GM12878 (cell line): ENCODE measurements around the gene PDXP. TPM values are rescaled to one million over a fixed set of nuclear protein-coding genes. Genes with fewer than 3 reads are reported as not detected.

ENCODE experiments used
- ATAC-seq: fragments of 200-7000 bp; cut with Tn5 transposase; 3 replicates; pipeline ENCODE4 v1.9.1; 2020; ENCODE audit warnings: mild to moderate bottlenecking, moderate library complexity
- BruUV-seq: library from RNA; stranded (reverse); fragments of 400-500 nt; replicated peaks from 2 replicates; lab custom pipeline; 2021; lab: Mats Ljungman, UMichigan
- CTCF ChIA-PET: fragments of 300-600 bp; sonication (Branson Sonifier 250); formaldehyde crosslinking; extraction: SDS; loops from one replicate; lab custom pipeline; 2021; ENCODE audit warnings: inconsistent platforms; lab: Yijun Ruan, JAX
- POLR2A ChIA-PET: fragments of 350-600 bp; formaldehyde crosslinking; extraction: SDS; loops from one replicate; lab custom pipeline; 2021; ENCODE audit warnings: inconsistent platforms; lab: Charles Lee
- RAD21 ChIA-PET: fragments of 300-600 bp; sonication (Branson Sonifier 250); formaldehyde crosslinking; loops from one replicate; lab custom pipeline; 2023; ENCODE audit warnings: antibody characterized with exemption; ENCODE audit not compliant: unreplicated experiment; lab: Charles Lee
- SMC1A ChIA-PET: fragments of 300-600 bp; sonication (Branson Sonifier 250); formaldehyde crosslinking; loops from one replicate; lab custom pipeline; 2023; ENCODE audit not compliant: unreplicated experiment, uncharacterized antibody; lab: Charles Lee
- DNase-seq: peaks from one replicate; pipeline ENCODE4 v3.0.0-alpha.2; 2011; ENCODE audit warnings: low read depth, low spot score
- FAIRE-seq: peaks from 3 replicates; lab custom pipeline; 2011; peaks lifted over from hg19 to GRCh38; lab: Jason Lieb, UNC
- H2AFZ ChIP-seq: 2 replicates; pipeline ENCODE4 v1.6.0; 2011; ENCODE audit warnings: low read depth, low read length, control low read depth; ENCODE audit not compliant: control insufficient read depth
- H3K27ac ChIP-seq: 2 replicates; pipeline ENCODE4 v1.5.1; 2011; ENCODE audit warnings: control low read depth; ENCODE audit not compliant: control insufficient read depth, insufficient read depth
- H3K27me3 ChIP-seq, 2 experiments: replicated peaks in 1 of 2; 2 replicates each; pipeline versions ENCODE4 v1.6.0 to v1.6.1; 2011; ENCODE audit warnings: low read length in 1 of 2; ENCODE audit not compliant: control insufficient read depth in 2 of 2, insufficient read depth in 2 of 2
- H3K36me3 ChIP-seq, 2 experiments: 2 replicates each; pipeline ENCODE4 v1.5.1; 2011; ENCODE audit warnings: low read length in 1 of 2; ENCODE audit not compliant: control insufficient read depth in 2 of 2, insufficient read depth in 2 of 2
- H3K4me1 ChIP-seq: 2 replicates; pipeline ENCODE4 v1.6.1; 2011; ENCODE audit warnings: mild to moderate bottlenecking, low read length, moderate library complexity, mixed read lengths; ENCODE audit not compliant: control insufficient read depth, insufficient read depth
- H3K4me2 ChIP-seq: 2 replicates; pipeline ENCODE4 v1.6.0; 2011; ENCODE audit warnings: control low read depth; ENCODE audit not compliant: control insufficient read depth, insufficient read depth
- H3K4me3 ChIP-seq: fragments of 200-600 bp; sonication (generic); 2 replicates; pipeline ENCODE4 v1.5.1; 2016
- H3K79me2 ChIP-seq: 2 replicates; pipeline ENCODE4 v1.6.0; 2011; ENCODE audit warnings: low read length; ENCODE audit not compliant: control insufficient read depth, insufficient read depth
- H3K9ac ChIP-seq: 2 replicates; pipeline ENCODE4 v1.8.0; 2011; ENCODE audit warnings: low read length, control low read depth, mixed read lengths; ENCODE audit not compliant: control insufficient read depth, insufficient read depth
- H3K9me3 ChIP-seq: replicated peaks from 3 replicates; pipeline ENCODE4 v1.5.1; 2011; ENCODE audit warnings: mild to moderate bottlenecking, low read length; ENCODE audit not compliant: control insufficient read depth, insufficient read depth
- H4K20me1 ChIP-seq: 2 replicates; pipeline ENCODE4 v1.6.0; 2011; ENCODE audit not compliant: control insufficient read depth, insufficient read depth
- BHLHE40 ChIP-seq, 2 experiments: fragments of 450-650 bp in 1 of 2; IDR thresholded peaks; 2 replicates each; pipeline ENCODE4 v1.6.1; 2011 to 2017; ENCODE audit warnings: low read depth in 2 of 2, borderline replicate concordance in 1 of 2, improper control_type of control experiment in 1 of 2, low read length in 1 of 2, mild to moderate bottlenecking in 1 of 2
- CUX1 ChIP-seq: IDR thresholded peaks from 2 replicates; pipeline ENCODE4 v1.6.1; 2012; ENCODE audit warnings: improper control_type of control experiment, low read depth, low read length; ENCODE audit not compliant: insufficient replicate concordance
- IKZF1 ChIP-seq: fragments of 450-650 bp; conservative IDR thresholded peaks from 2 replicates; pipeline ENCODE4 v1.6.1; 2017; ENCODE audit warnings: antibody characterized with exemption, mild to moderate bottlenecking
- IKZF2 ChIP-seq, 2 experiments: fragments of 450-650 bp; IDR thresholded peaks; 2 replicates each; pipeline ENCODE4 v1.6.1; 2017; ENCODE audit warnings: mild to moderate bottlenecking in 2 of 2, moderate library complexity in 2 of 2
- NBN ChIP-seq: fragments of 450-650 bp; IDR thresholded peaks from 2 replicates; pipeline ENCODE4 v1.6.1; 2016
- SMAD1 ChIP-seq: fragments of 450-650 bp; IDR thresholded peaks from 2 replicates; pipeline ENCODE4 v1.6.1; 2018; ENCODE audit warnings: mild to moderate bottlenecking, low read depth; ENCODE audit not compliant: partially characterized antibody
- SMAD5 ChIP-seq: IDR thresholded peaks from 2 replicates; pipeline ENCODE4 v1.6.1; 2016; ENCODE audit warnings: antibody characterized with exemption, low read depth
- SMC3 ChIP-seq: IDR thresholded peaks from 2 replicates; pipeline ENCODE4 v1.6.1; 2011; ENCODE audit warnings: low read length, improper control_type of control experiment, borderline replicate concordance
- WRNIP1 ChIP-seq: IDR thresholded peaks from 2 replicates; pipeline ENCODE4 v1.6.1; 2011; ENCODE audit warnings: low read depth, low read length, improper control_type of control experiment, borderline replicate concordance
- ZNF384 ChIP-seq: IDR thresholded peaks from 2 replicates; pipeline ENCODE4 v1.6.1; 2012; ENCODE audit warnings: low read depth, mild to moderate bottlenecking, low read length, improper control_type of control experiment, borderline replicate concordance
- WGBS: methylation state at CpG from one replicate; pipeline ENCODE4 v1.1.6; 2016; ENCODE audit warnings: low lambda C conversion rate; ENCODE audit not compliant: insufficient replicate concordance, insufficient coverage; ENCODE audit errors: missing lambda C conversion rate; 5-methylcytosine and 5-hydroxymethylcytosine counted together
- in situ Hi-C: fragments of 300-500 bp; cut with MboI; formaldehyde crosslinking; loops from 9 replicates; pipeline ENCODE4 v1.14.3; 2018; ENCODE audit warnings: mixed read lengths
- intact Hi-C: fragments of 100-400 bp; cut with micrococcal nuclease; formaldehyde crosslinking; loops from one replicate; pipeline ENCODE4 v1.14.2; 2022; ENCODE audit not compliant: unreplicated experiment
- polyA plus RNA-seq, 11 experiments: library from polyadenylated mRNA; depleted of rRNA in 4 of 11; unstranded in 6 of 11; stranded (reverse) in 5 of 11; fragments of >200 nt; fragmentation: Nextera tagmentation in 4 of 11; fragmentation: Illumina TruSeq in 1 of 11; extraction: Ambion mirVana in 4 of 11; extraction: Trizol in 1 of 11; gene quantifications; 1 replicate in 1 of 11; 2 replicates in 10 of 11; pipeline versions ENCODE4 v1.2.1 to v1.2.3, GENCODE V29; 2011 to 2016; ENCODE audit warnings: inconsistent platforms in 2 of 11, missing spikeins in 2 of 11, low read depth in 1 of 11
- total RNA-seq, 4 experiments: library from RNA; depleted of rRNA in 3 of 4; stranded (reverse); fragments of >200 nt in 3 of 4; fragmentation: Illumina TruSeq in 1 of 4; extraction: Trizol in 1 of 4; gene quantifications; 2 replicates each; pipeline versions ENCODE4 v1.2.1 to v1.2.3, GENCODE V29; 2013 to 2021

The PDXP gene
- total and polyA plus RNA-seq, 10 of the 15 experiments (the other 5 are each of a cell fraction or from before 2014, with no cell fraction given) = 4.4 to 56.7 (median 34.6) TPM

DNA sequence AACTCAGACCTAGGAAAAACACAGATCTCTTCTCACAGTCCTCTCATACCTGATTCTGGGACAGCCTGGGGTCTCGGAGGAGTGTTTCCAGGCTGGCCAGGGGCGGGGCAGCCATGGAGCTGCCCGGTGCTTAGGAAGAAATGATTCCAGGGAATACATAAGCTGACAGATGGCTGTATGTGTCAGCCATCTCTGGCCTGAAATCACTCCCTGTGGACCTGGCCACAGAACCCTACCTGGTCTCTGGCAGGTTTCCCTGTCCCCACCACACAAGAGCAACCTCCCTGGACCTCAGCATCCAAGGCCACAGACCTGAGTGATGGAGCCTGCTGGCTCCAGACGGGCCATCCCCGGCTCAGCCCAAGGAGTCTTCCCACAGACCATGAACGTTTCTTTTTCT, 39.8 kb upstream of the PDXP start:
- no TSS peak for BruUV-seq
- WGBS = 90% methylated on average over 6 of the region's 6 CpGs
- Histone ChIP-seq H3K79me2 (no peaks in the 10 kb centered on the region), H3K36me3 (peaks cover 13 to 26% of the 10 kb centered on the region in 2 experiments), H3K9me3 (no peaks in the 10 kb centered on the region), H2AFZ (no peak overlapping the region), H3K4me3 (no peak overlapping the region), H3K4me1 (peaks cover 6% of the 10 kb centered on the region), H3K27ac (no peak overlapping the region; the same call in 1 of the 2 replicates), H3K9ac (no peak overlapping the region), H3K4me2 (no peak overlapping the region), H4K20me1 (no peaks in the 10 kb centered on the region), H3K27me3 (no peaks in the 10 kb centered on the region)
- CTCF ChIA-PET = interaction anchor here (0.7 to 14.9 kb wide), 8 partner anchors 10 to 244 kb away, joined by 3 to 275 read pairs (median 6); partner anchors contain the start of genes GGA1, LGALS1, NOL12 and SH3BP1
- ATAC-seq = no peak
- SMC1A ChIA-PET = interaction anchor here (1.1 to 2.0 kb wide), 2 partner anchors 11 to 57 kb away, joined by 6 to 11 read pairs; partner anchors contain the start of genes GGA1 and LGALS1
- RAD21 ChIA-PET = interaction anchor here (0.5 to 1.8 kb wide), 6 partner anchors 10 to 282 kb away, joined by 3 to 10 read pairs (median 4); partner anchors contain the start of gene GGA1
- DNase-seq = no peak
- intact Hi-C loops (no loop called here), in situ Hi-C loops (no loop called here)
- no peak for FAIRE-seq
- POLR2A ChIA-PET = interaction anchor here (0.9 to 1.2 kb wide), 5 partner anchors 9 to 63 kb away, joined by 3 to 12 read pairs (median 3); partner anchors contain the start of genes GGA1 and LGALS1
- TF ChIP-seq SMC3 (no peak), IKZF2 (IDR thresholded peaks at IDR 0.05) (no peak), IKZF1 (no peak)

- ATAC-seq = no peak
- ChIA-PET RAD21 (interaction anchor here (0.7 to 1.0 kb wide), 3 partner anchors 8 to 40 kb away, joined by 3 read pairs; no protein-coding TSS in a partner anchor), CTCF (interaction anchor here (0.7 to 14.9 kb wide), 5 partner anchors 12 to 61 kb away, joined by 3 to 275 read pairs (median 12); partner anchors contain the start of genes LGALS1, NOL12 and SH3BP1), POLR2A (interaction anchor here (0.5 to 0.6 kb wide), 2 partner anchors 12 to 84 kb away, joined by 5 to 6 read pairs; no protein-coding TSS in a partner anchor), SMC1A (interaction anchor here (0.7 to 2.0 kb wide), 3 partner anchors 17 to 56 kb away, joined by 3 to 6 read pairs (median 4); partner anchors contain the start of gene LGALS1)
- Histone ChIP-seq H3K9me3 (no peaks in the 10 kb centered on the region), H4K20me1 (no peaks in the 10 kb centered on the region), H3K4me3 (no peak overlapping the region), H3K4me2 (no peak overlapping the region), H3K27me3 (no peaks in the 10 kb centered on the region), H3K9ac (no peak overlapping the region), H3K36me3 (peaks cover 20 to 26% of the 10 kb centered on the region in 2 experiments), H3K79me2 (no peaks in the 10 kb centered on the region), H3K4me1 (peaks cover 6% of the 10 kb centered on the region), H2AFZ (no peak overlapping the region), H3K27ac (no peak overlapping the region)
- in situ Hi-C loops = no loop called here
- FAIRE-seq = no peak
- intact Hi-C loops = no loop called here
- no peak for DNase-seq
- 88% methylated on average over 7 of the region's 7 CpGs for WGBS
- no TSS peak for BruUV-seq
- TF ChIP-seq ZNF384 = no peak
- no peak for TF ChIP-seq WRNIP1
- no peak for TF ChIP-seq SMAD5
- no peak for TF ChIP-seq SMAD1
- no peak for TF ChIP-seq CUX1
- no peak for TF ChIP-seq NBN
- TF ChIP-seq BHLHE40 (IDR thresholded peaks at IDR 0.05; ENCODE audit: borderline replicate concordance in 1 of 2, low read depth in 2 of 2, low read length in 1 of 2) = no peak
Observed at GRCh38 chr22:37619991-37620390, 38.5 kb upstream of the PDXP start.
